ENCODE measurements around the gene PTDSS2. TPM values are rescaled to one million over a fixed set of nuclear protein-coding genes. Genes with fewer than 3 reads are reported as not detected.

Gene PTDSS2
- total and polyA plus RNA-seq, 2 of the 13 experiments (the other 11 are each of a cell fraction or from before 2014, with no cell fraction given): 21.7 to 26.4 TPM

DNA sequence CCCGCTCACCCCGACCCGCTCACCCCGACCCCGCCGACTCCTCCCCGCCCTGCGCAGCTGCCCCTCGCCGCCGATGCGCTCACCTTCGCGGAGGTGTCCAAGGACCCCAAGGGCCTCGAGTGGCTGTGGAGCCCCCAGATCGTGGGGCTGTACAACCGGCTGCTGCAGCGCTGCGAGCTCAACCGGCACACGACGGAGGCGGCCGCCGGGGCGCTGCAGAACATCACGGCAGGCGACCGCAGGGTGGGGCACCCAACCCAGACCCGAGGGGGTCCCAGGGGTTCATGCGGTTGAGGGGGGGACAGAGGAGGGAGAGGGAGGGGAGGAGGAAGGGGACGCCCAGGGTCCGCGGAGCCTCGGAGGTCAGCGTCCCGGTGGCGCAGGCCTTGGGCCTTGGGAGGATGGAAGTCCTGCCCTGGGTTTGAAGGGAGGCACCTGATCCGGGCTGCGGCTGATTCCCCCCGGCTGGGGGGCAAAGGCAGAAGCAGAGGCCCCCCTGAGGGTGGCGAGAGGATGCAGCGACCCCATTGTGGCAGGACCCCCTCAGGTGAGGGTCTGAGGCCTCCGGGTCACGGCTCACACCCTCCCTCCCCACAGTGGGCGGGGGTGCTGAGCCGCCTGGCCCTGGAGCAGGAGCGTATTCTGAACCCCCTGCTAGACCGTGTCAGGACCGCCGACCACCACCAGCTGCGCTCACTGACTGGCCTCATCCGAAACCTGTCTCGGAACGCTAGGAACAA lies 46.9 kb upstream of the PTDSS2 start:
- no peak for DNase-seq (ENCODE audit: low spot score)
- no peak for ATAC-seq
- Histone ChIP-seq H3K4me2 (ENCODE audit: low read depth, low read length) (no peak overlapping the region), H3K4me3 (replicated peaks in 1 of 3; ENCODE audit: insufficient read depth in 1 of 3, low read depth in 2 of 3, low read length in 3 of 3) (no peak overlapping the region), H3K9ac (ENCODE audit: insufficient read depth, low read depth, low read length) (no peak overlapping the region), H2AFZ (ENCODE audit: low read length) (no peak overlapping the region), H3K36me3 (replicated peaks in 1 of 2; ENCODE audit: control insufficient read depth in 1 of 2, insufficient read depth in 2 of 2, low read length in 2 of 2) (peaks cover 5 to 20% of the 10 kb centered on the region in 2 experiments; a peak in 3 of 5 replicates), H4K20me1 (ENCODE audit: insufficient read depth, low read length) (no peaks in the 10 kb centered on the region), H3K27me3 (ENCODE audit: control insufficient read depth in 1 of 2, insufficient read depth in 2 of 2, low read length in 2 of 2) (no peaks in the 10 kb centered on the region), H3K27ac (ENCODE audit: extremely low read length, insufficient read depth, low read length) (no peak overlapping the region), H3K4me1 (ENCODE audit: insufficient read depth, low read length) (peaks cover 8% of the 10 kb centered on the region), H3K79me2 (ENCODE audit: insufficient read depth, low read length) (no peaks in the 10 kb centered on the region), H3K9me3 (ENCODE audit: low read length) (no peaks in the 10 kb centered on the region)
- WGBS (ENCODE audit: low lambda C conversion rate): 98% methylated on average over 43 of the region's 55 CpGs
- ChIA-PET POLR2A (no interaction called here), CTCF (ENCODE audit: low intra/inter-chr PET ratio, low total read pairs) (no interaction called here)
- no TSS peak for BruUV-seq (replicated peaks)
- intact Hi-C loops (cut with micrococcal nuclease; ENCODE audit: unreplicated experiment): no loop called here
- TF ChIP-seq HNRNPK (IDR thresholded peaks at IDR 0.05; ENCODE audit: low read depth, low read length, poor library complexity, severe bottlenecking): peak; percentile 57
- no peak for TF ChIP-seq ZNF350 (CRISPR knock-in tag; IDR thresholded peaks at IDR 0.05; ENCODE audit: borderline replicate concordance, low read depth)
- FAIRE-seq: no peak
- in situ Hi-C loops (cut with HindIII; ENCODE audit: extremely low pct_ligation_motif_present, low pct_unique_long_range_greater_than_20kb): no loop called here

- Histone ChIP-seq H3K9ac (ENCODE audit: insufficient read depth, low read depth, low read length) (no peak overlapping the region), H3K9me3 (ENCODE audit: low read length) (no peaks in the 10 kb centered on the region), H3K4me2 (ENCODE audit: low read depth, low read length) (no peak overlapping the region), H3K79me2 (ENCODE audit: insufficient read depth, low read length) (no peaks in the 10 kb centered on the region), H3K4me3 (replicated peaks in 1 of 3; ENCODE audit: insufficient read depth in 1 of 3, low read depth in 2 of 3, low read length in 3 of 3) (no peak overlapping the region), H3K36me3 (replicated peaks in 1 of 2; ENCODE audit: control insufficient read depth in 1 of 2, insufficient read depth in 2 of 2, low read length in 2 of 2) (peaks cover 3 to 17% of the 10 kb centered on the region in 2 experiments; a peak in 3 of 5 replicates), H3K27me3 (ENCODE audit: control insufficient read depth in 1 of 2, insufficient read depth in 2 of 2, low read length in 2 of 2) (no peaks in the 10 kb centered on the region), H2AFZ (ENCODE audit: low read length) (no peak overlapping the region), H3K4me1 (ENCODE audit: insufficient read depth, low read length) (peaks cover 15% of the 10 kb centered on the region), H3K27ac (ENCODE audit: extremely low read length, insufficient read depth, low read length) (no peak overlapping the region), H4K20me1 (ENCODE audit: insufficient read depth, low read length) (no peaks in the 10 kb centered on the region)
- ChIA-PET POLR2A (no interaction called here), CTCF (ENCODE audit: low intra/inter-chr PET ratio, low total read pairs) (no interaction called here)
- FAIRE-seq: no peak
- no peak for ATAC-seq
- TF ChIP-seq GABPA (IDR thresholded peaks at IDR 0.05; ENCODE audit: low read depth, low read length) (no peak), GABPA (CRISPR knock-in tag; IDR thresholded peaks at IDR 0.05; ENCODE audit: low read depth) (no peak), ZNF143 (CRISPR knock-in tag; IDR thresholded peaks at IDR 0.05) (no peak), NBN (conservative IDR thresholded peaks at IDR 0.05) (no peak), FOXJ3 (CRISPR knock-in tag; IDR thresholded peaks at IDR 0.05; ENCODE audit: borderline replicate concordance) (no peak), PHF20 (CRISPR knock-in tag; IDR thresholded peaks at IDR 0.05) (no peak)
- TF ChIP-seq, protein P1, sequence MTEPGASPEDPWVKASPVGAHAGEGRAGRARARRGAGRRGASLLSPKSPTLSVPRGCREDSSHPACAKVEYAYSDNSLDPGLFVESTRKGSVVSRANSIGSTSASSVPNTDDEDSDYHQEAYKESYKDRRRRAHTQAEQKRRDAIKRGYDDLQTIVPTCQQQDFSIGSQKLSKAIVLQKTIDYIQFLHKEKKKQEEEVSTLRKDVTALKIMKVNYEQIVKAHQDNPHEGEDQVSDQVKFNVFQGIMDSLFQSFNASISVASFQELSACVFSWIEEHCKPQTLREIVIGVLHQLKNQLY (CRISPR knock-in tag; IDR thresholded peaks at IDR 0.05): no peak
- no peak for DNase-seq (ENCODE audit: low spot score)
- BruUV-seq (replicated peaks): TSS peak; percentile 73
- intact Hi-C loops (cut with micrococcal nuclease; ENCODE audit: unreplicated experiment) (no loop called here), in situ Hi-C loops (cut with HindIII; ENCODE audit: extremely low pct_ligation_motif_present, low pct_unique_long_range_greater_than_20kb) (no loop called here)
- 93% methylated on average over 10 of the region's 27 CpGs for WGBS (ENCODE audit: low lambda C conversion rate)
These were observed 46.2 kb upstream of the PTDSS2 start for GRCh38 chr11:403761-404431.
